ENCODE measurements around the gene FCRL6.

The FCRL6 gene

DNA sequence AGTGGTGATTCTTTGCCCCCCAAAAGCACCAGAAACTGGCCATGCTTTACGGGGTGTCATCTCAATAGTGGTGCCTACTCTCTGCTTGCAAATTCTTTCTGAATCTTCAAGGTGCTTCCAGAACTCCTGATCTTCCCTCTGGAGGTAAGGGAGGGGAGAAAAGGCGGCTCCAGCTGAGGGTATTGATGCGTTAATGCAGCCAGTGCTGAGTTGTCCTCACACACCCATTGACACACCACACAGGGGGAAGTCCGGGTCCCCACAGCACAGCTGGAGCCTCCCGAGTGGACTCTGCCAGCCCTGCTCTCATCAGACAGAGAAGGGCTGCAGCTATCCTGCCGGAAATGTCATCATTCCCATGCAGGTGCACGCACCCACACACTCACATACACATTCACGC lies 59.1 kb downstream of the FCRL6 start:
- no peak overlapping the region for H3K4me3 ChIP-seq (ENCODE audit: low read depth, low read length)
- TF ChIP-seq, protein P1, sequence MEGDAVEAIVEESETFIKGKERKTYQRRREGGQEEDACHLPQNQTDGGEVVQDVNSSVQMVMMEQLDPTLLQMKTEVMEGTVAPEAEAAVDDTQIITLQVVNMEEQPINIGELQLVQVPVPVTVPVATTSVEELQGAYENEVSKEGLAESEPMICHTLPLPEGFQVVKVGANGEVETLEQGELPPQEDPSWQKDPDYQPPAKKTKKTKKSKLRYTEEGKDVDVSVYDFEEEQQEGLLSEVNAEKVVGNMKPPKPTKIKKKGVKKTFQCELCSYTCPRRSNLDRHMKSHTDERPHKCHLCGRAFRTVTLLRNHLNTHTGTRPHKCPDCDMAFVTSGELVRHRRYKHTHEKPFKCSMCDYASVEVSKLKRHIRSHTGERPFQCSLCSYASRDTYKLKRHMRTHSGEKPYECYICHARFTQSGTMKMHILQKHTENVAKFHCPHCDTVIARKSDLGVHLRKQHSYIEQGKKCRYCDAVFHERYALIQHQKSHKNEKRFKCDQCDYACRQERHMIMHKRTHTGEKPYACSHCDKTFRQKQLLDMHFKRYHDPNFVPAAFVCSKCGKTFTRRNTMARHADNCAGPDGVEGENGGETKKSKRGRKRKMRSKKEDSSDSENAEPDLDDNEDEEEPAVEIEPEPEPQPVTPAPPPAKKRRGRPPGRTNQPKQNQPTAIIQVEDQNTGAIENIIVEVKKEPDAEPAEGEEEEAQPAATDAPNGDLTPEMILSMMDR (IDR thresholded peaks at IDR 0.05; ENCODE audit: low read depth, low read length) = no peak

DNA sequence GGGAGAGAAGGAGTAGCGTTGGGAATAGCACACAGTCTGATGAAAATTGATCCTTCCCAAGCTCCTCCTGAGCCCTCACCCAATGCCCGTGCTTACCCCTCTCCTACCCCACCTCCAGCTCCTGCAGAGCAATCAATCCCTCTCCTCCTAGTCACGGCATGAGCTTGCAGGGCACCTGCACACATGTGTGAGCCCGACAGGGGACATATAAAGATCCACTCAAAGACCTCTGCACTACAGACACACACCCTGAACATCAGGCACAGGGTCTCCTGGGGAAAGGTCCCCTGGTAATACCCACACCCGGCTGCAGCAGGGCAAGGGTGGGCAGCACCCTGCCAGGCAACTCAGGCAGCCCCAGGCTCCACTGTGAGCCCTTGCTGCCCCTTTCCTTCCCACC lies 59.9 kb downstream of the FCRL6 start:
- TF ChIP-seq, protein P1 (IDR thresholded peaks at IDR 0.05; ENCODE audit: low read depth, low read length) = no peak
- H3K4me3 ChIP-seq (ENCODE audit: low read depth, low read length) = no peak overlapping the region

DNA sequence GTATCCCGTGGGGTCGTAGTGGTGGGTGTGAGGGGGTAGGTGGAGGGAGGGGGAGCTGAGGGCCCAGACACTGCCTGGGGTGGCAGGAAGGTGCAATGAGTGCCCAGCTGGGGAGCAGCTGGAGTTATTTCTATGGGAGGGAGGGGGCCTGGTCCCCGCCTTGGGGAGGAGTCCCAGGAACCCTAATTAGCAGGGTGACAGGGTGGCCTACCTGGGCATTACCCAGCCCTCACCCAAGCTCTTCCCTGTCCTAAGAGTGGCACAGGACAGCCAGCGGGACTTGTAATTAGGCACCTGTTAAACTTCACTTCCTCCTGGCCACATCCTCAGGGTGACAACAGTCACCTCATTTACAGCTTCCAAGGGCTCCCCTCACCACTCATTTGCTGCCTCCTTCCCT lies 60.4 kb downstream of the FCRL6 start, which contains the start of gene VSIG8:
VSIG8 (minus strand) TSS at position 101 of the 400 bp plus-strand sequence. CDS start 136 bp downstream, outside the sequence.
- TF ChIP-seq, protein P1 (IDR thresholded peaks at IDR 0.05; ENCODE audit: low read depth, low read length) = no peak
- no peak within 1 kb of the TSS for H3K4me3 ChIP-seq (ENCODE audit: low read depth, low read length)

DNA sequence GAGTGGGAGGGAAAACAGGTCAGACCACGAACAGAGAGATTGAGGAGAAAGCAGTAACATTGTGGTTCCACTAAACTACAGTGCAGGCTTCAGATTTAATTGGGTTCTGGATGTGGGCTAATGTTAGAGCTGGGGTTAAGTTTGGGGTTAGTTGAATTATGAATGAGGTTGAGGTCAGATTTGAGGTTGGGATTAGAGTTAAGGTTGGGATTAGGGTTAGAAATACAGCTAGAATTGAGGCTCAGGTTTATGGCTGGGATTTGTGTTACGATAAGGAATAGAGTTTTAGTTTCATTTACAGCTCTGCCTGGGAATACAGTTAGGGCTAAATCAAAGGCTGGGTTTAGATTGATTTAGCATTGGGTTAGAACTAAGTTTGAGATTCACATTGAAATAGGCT lies 62.1 kb downstream of the FCRL6 start:
- TF ChIP-seq, protein P1 (IDR thresholded peaks at IDR 0.05; ENCODE audit: low read depth, low read length) = no peak
- no peak overlapping the region for H3K4me3 ChIP-seq (ENCODE audit: low read depth, low read length)

Data from WI38 (cell line).